Left lung (tissue), 10 donors: ENCODE results near the gene ASB1. TPM values are rescaled to one million over a fixed set of nuclear protein-coding genes. Genes with fewer than 3 reads are reported as not detected.

Experiments used
- ATAC-seq: fragments of 200-7000 bp; cut with Tn5 transposase; one replicate; pipeline ENCODE4 v1.9.1; 2020; ENCODE audit warnings: moderate library complexity
- DNase-seq, 4 donors: peaks; one replicate each; pipeline ENCODE4 v3.0.0-alpha.2; 2013 to 2020
- H3K27ac ChIP-seq, 2 donors: fragments of 200-600 bp; sonication (generic) in 1 of 2; one replicate each; pipeline versions ENCODE4 v1.5.0 to v1.8.0; 2020 to 2021
- H3K27me3 ChIP-seq, 2 donors: fragments of 200-600 bp; sonication (generic) in 1 of 2; one replicate each; pipeline versions ENCODE4 v1.5.0 to v1.8.0; 2020 to 2021
- H3K36me3 ChIP-seq, 2 donors: fragments of 200-600 bp; sonication (generic) in 1 of 2; one replicate each; pipeline versions ENCODE4 v1.5.0 to v1.8.0; 2020 to 2021
- H3K4me1 ChIP-seq, 2 donors: fragments of 200-600 bp; one replicate each; pipeline ENCODE4 v1.8.0; 2021
- H3K4me3 ChIP-seq, 2 donors: fragments of 200-600 bp; sonication (generic) in 1 of 2; one replicate each; pipeline versions ENCODE4 v1.5.0 to v1.8.0; 2020 to 2021; ENCODE audit warnings: mild to moderate bottlenecking in 1 of 2
- H3K9me3 ChIP-seq, 2 donors: fragments of 200-600 bp; sonication (generic) in 1 of 2; one replicate each; pipeline versions ENCODE4 v1.5.0 to v1.8.0; 2020 to 2021
- CTCF ChIP-seq, 2 donors: fragments of 200-600 bp; sonication (generic) in 1 of 2; IDR thresholded peaks; one replicate each; pipeline versions ENCODE4 v1.5.0 to v1.8.0; 2021; ENCODE audit warnings: antibody characterized with exemption in 2 of 2
- intact Hi-C, 2 donors: fragments of 100-400 bp; cut with DNase I; formaldehyde crosslinking; loops; one replicate each; pipeline versions ENCODE4 v1.11.2 to v1.14.2; 2022
- polyA plus RNA-seq, 6 donors: library from polyadenylated mRNA; unstranded; fragments of 120-200 nt; gene quantifications; one replicate each; pipeline ENCODE4 v1.2.1, GENCODE V29; 2013; ENCODE audit not compliant: insufficient read length in 6 of 6
- total RNA-seq, 2 donors: library from RNA; stranded (reverse); fragmentation: NEBNext Ultra II Directional; extraction: Animal tissue kit (Norgen Biotek cat#: 25700); gene quantifications; one replicate each; pipeline ENCODE4 v1.2.1, GENCODE V29; 2021
- donor health status: DM: no; HTN: yes; CAD: no.
- donor health status: DM: no; HTN: no; CAD: no.

ASB1 gene
- total and polyA plus RNA-seq, 8 donors: 16.6 to 33.4 (median 27.4) TPM

- DNase-seq (peak in 1 of 4 donors; percentile 85), ATAC-seq (no peak)
- H3K9me3 ChIP-seq: peaks cover 0 to 4% of the 10 kb centered on the region in 2 donors
- H3K27me3 ChIP-seq: no peaks in the 10 kb centered on the region
- H3K4me3 ChIP-seq: no peak overlapping the region
- TF ChIP-seq CTCF (IDR thresholded peaks at IDR 0.05): no peak
- H3K27ac ChIP-seq: peak overlapping the region in 1 of 2 donors; percentile 59
- intact Hi-C loops: no loop called here
- H3K36me3 ChIP-seq: peaks cover 0 to 77% of the 10 kb centered on the region in 2 donors
- peaks cover 8 to 17% of the 10 kb centered on the region in 2 donors for H3K4me1 ChIP-seq
These were observed 8.4 kb downstream of the ASB1 start for GRCh38 chr2:238434846-238435751.

GRCh38 chr2:238435752-238436096 lies 9.0 kb downstream of the ASB1 start:
- Histone ChIP-seq H3K4me1 (peaks cover 8 to 17% of the 10 kb centered on the region in 2 donors), H3K27ac (no peak overlapping the region), H3K4me3 (no peak overlapping the region), H3K27me3 (no peaks in the 10 kb centered on the region), H3K36me3 (peaks cover 0 to 77% of the 10 kb centered on the region in 2 donors), H3K9me3 (peaks cover 0 to 1% of the 10 kb centered on the region in 2 donors)
- ATAC-seq (no peak), DNase-seq (peak in 1 of 4 donors; percentile 74)
- no peak for TF ChIP-seq CTCF (IDR thresholded peaks at IDR 0.05)
- intact Hi-C loops: no loop called here

- Histone ChIP-seq H3K36me3 (peaks cover 0 to 78% of the 10 kb centered on the region in 2 donors), H3K27me3 (no peaks in the 10 kb centered on the region), H3K4me1 (peaks cover 8 to 27% of the 10 kb centered on the region in 2 donors), H3K9me3 (no peaks in the 10 kb centered on the region), H3K27ac (no peak overlapping the region), H3K4me3 (no peak overlapping the region)
- peak; percentile 76 for ATAC-seq
- intact Hi-C loops: no loop called here
- TF ChIP-seq CTCF (IDR thresholded peaks at IDR 0.05): no peak
- no peak for DNase-seq
These were observed 12.4 kb downstream of the ASB1 start for GRCh38 chr2:238438856-238439849.

- H3K36me3 ChIP-seq: peaks cover 0 to 78% of the 10 kb centered on the region in 2 donors
- intact Hi-C loops: no loop called here
- no peak overlapping the region for H3K27ac ChIP-seq
- H3K9me3 ChIP-seq: no peaks in the 10 kb centered on the region
- H3K27me3 ChIP-seq: no peaks in the 10 kb centered on the region
- H3K4me3 ChIP-seq: no peak overlapping the region
- ATAC-seq: no peak
- peaks cover 8 to 19% of the 10 kb centered on the region in 2 donors for H3K4me1 ChIP-seq
- TF ChIP-seq CTCF (IDR thresholded peaks at IDR 0.05): no peak
- no peak for DNase-seq
These were observed 13.2 kb downstream of the ASB1 start for GRCh38 chr2:238439917-238440316.
